ENCODE results near the gene SMTNL2. TPM values are rescaled to one million over a fixed set of nuclear protein-coding genes. Genes with fewer than 3 reads are reported as not detected.

Gene SMTNL2
- total and polyA plus RNA-seq, 10 donors: 0.22 to 1.5 (median 0.80) TPM

DNA sequence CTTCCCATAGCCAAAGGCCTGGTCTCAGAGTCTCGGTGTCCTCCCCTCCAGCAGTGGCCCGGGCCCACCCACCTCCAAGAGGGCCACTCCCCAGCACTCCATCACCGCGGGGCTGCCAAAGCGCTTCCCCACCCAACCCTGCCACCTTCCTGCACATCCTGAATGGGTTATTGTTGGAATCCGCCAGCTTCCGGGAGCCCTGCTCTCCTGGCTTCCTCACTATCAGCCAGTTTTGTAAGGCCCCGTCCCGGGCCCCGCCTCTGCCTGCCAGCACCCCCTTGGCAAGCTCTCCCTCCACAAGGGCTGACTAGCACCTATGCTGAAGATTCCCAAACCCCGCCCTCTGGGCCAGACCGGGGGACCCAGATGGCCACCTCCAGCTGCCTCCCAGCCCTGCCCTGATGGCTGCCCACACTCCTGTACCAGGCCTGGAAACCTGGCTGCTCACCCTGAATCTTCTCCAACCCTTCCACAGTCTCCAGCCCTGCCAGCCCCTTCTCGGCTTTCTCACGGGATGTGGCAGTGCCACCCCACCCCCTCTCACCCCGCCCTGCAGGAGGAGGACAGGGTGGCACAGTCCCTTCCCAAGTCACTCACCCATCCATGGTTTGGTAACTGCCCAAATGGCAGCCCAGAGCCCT, 43.5 kb upstream of the SMTNL2 start:
- Histone ChIP-seq H3K27me3 (replicated peaks in 1 of 7) (no peaks in the 10 kb centered on the region), H3K4me3 (no peak overlapping the region), H3K27ac (peak overlapping the region in 6 of 8 donors; percentile 34 to 74 (median 61)), H3K4me1 (peaks cover 18 to 97% (median 67%) of the 10 kb centered on the region in 6 donors), H3K36me3 (peaks cover 0 to 88% (median 78%) of the 10 kb centered on the region in 6 donors), H3K9me3 (no peaks in the 10 kb centered on the region)
- intact Hi-C loops (cut with DNase I; ENCODE audit: low total_unique reads): no loop called here
- peak; percentile 75 for DNase-seq
- WGBS, 5 donors: 48 to 71% (median 51%) methylated on average over 15 of the region's 15 CpGs
- TF ChIP-seq POLR2AphosphoS5 (IDR thresholded peaks at IDR 0.05) (peak; percentile 8 to 68 (median 48)), POLR2A (IDR thresholded peaks at IDR 0.05) (no peak)
- TF ChIP-seq, protein P1, sequence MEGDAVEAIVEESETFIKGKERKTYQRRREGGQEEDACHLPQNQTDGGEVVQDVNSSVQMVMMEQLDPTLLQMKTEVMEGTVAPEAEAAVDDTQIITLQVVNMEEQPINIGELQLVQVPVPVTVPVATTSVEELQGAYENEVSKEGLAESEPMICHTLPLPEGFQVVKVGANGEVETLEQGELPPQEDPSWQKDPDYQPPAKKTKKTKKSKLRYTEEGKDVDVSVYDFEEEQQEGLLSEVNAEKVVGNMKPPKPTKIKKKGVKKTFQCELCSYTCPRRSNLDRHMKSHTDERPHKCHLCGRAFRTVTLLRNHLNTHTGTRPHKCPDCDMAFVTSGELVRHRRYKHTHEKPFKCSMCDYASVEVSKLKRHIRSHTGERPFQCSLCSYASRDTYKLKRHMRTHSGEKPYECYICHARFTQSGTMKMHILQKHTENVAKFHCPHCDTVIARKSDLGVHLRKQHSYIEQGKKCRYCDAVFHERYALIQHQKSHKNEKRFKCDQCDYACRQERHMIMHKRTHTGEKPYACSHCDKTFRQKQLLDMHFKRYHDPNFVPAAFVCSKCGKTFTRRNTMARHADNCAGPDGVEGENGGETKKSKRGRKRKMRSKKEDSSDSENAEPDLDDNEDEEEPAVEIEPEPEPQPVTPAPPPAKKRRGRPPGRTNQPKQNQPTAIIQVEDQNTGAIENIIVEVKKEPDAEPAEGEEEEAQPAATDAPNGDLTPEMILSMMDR (IDR thresholded peaks at IDR 0.05 in 8 of 11, conservative IDR thresholded peaks at IDR 0.05 in 3 of 11): peak in 1 of 11 experiments; percentile 2

DNA sequence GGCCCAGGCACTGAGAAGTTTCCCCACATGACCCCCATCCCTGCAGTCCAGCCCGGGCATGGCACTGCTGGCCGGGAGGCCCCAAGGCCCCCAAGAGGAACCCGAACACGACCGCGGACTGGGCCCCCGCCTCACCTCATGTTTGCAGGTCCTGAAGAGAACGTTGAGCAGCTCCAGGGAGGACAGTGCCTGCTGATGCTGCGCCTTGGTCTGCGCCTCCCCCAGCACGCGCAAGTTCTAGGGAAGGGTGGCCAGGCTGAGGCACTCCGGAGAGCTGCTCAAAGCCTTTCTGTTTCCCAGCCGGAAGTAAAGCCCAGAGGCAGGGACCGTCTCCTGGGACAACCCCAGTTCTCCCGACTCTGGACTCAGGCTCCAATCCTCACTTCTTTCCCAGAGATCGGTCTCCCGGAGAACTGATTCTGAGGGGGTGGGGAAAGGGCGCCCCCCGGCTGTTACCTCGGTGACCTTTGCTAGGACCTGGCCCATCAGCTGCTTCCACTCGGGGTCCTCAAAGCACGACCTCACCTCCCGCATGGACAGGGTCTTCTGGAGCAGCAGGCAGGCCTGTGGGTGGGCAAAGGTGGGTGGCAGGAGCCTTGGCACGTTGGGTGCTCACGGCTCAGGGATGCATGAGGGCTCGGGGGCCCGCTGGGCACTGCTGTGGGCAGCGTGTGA, 42.9 kb upstream of the SMTNL2 start:
- 68 to 88% (median 77%) methylated on average over 18 to 29 of the region's 29 CpGs for WGBS, 5 donors
- Histone ChIP-seq H3K36me3 (peaks cover 0 to 94% (median 82%) of the 10 kb centered on the region in 6 donors), H3K27ac (peak overlapping the region in 6 of 8 donors; percentile 42 to 74 (median 61)), H3K4me1 (peaks cover 15 to 92% (median 60%) of the 10 kb centered on the region in 6 donors), H3K27me3 (replicated peaks in 1 of 7) (no peaks in the 10 kb centered on the region), H3K4me3 (no peak overlapping the region), H3K9me3 (no peaks in the 10 kb centered on the region)
- no peak for DNase-seq
- intact Hi-C loops (cut with DNase I; ENCODE audit: low total_unique reads): no loop called here
- TF ChIP-seq, protein P1 (IDR thresholded peaks at IDR 0.05 in 8 of 11, conservative IDR thresholded peaks at IDR 0.05 in 3 of 11): no peak
- TF ChIP-seq POLR2AphosphoS5 (IDR thresholded peaks at IDR 0.05): peak in 1 of 3 donors; percentile 40

DNA sequence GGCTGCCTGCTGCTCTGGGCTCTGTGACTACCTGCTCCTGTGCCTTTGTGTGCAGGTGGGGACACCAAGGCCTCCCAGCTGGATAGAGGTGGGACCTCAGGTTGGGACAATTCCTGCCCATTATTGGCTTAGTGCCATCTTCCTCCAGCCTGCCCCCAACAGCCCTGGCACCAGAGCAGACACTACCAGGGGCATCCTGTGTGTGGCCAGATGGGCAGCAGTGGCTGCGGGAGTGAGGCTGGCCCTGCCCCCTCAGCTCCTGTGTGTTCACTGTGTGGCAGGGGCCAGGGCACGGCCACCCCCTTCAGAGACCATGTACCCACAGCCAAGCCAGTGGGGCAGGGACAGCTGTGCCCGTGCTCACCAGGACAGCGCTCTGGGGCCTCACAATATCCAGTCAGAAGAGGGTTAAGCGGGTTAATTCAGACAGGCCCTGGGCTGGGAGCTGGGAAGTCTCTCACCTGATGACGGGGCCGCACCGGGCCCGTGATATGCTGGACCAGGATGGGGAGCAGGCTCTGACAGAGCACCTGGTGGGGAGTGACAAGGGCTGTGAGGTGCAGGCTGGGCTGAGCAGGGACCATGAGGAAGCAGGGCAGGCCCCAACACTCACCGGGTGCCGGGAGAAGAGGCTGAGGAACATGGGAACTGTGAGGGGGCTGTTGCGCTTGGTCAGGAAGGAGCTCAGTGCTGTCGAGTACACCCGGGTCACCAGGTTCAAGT, 42.2 kb upstream of the SMTNL2 start:
- Histone ChIP-seq H3K36me3 (peaks cover 0 to 100% (median 88%) of the 10 kb centered on the region in 6 donors), H3K4me3 (no peak overlapping the region), H3K9me3 (no peaks in the 10 kb centered on the region), H3K4me1 (peaks cover 8 to 85% (median 53%) of the 10 kb centered on the region in 6 donors), H3K27ac (peak overlapping the region in 7 of 8 donors; percentile 36 to 74 (median 58)), H3K27me3 (replicated peaks in 1 of 7) (no peaks in the 10 kb centered on the region)
- TF ChIP-seq, protein P1 (IDR thresholded peaks at IDR 0.05 in 8 of 11, conservative IDR thresholded peaks at IDR 0.05 in 3 of 11): no peak
- TF ChIP-seq POLR2A (IDR thresholded peaks at IDR 0.05): no peak
- TF ChIP-seq POLR2AphosphoS5 (IDR thresholded peaks at IDR 0.05): peak in 2 of 3 donors; percentile 23 to 61
- intact Hi-C loops (cut with DNase I; ENCODE audit: low total_unique reads): no loop called here
- 83 to 90% (median 88%) methylated on average over 11 to 14 of the region's 14 CpGs for WGBS, 5 donors
- no peak for DNase-seq

All from spleen (tissue), 11 donors.